ENCODE measurements around the gene TBCC.

Gene TBCC

DNA sequence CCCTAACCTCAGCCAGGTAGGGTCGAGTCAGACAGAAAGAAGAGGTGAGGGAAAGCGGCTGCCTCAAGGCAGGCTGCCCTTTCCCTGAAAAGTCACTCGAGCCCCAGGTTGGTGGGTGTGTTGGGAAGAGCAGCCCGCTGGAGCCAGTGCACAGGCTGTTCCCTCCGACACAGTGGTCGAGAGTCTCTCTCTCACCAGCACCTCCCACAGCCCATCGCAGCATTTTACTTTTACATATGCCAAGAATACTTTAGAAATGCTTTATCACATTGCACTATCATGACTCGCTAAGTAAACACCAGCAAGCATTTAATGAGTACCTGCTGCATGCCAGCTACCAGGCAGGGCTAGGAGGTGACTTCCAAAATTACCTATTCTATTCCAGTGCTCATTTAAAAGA lies 25.2 kb downstream of the TBCC start:
- TF ChIP-seq, protein P1, sequence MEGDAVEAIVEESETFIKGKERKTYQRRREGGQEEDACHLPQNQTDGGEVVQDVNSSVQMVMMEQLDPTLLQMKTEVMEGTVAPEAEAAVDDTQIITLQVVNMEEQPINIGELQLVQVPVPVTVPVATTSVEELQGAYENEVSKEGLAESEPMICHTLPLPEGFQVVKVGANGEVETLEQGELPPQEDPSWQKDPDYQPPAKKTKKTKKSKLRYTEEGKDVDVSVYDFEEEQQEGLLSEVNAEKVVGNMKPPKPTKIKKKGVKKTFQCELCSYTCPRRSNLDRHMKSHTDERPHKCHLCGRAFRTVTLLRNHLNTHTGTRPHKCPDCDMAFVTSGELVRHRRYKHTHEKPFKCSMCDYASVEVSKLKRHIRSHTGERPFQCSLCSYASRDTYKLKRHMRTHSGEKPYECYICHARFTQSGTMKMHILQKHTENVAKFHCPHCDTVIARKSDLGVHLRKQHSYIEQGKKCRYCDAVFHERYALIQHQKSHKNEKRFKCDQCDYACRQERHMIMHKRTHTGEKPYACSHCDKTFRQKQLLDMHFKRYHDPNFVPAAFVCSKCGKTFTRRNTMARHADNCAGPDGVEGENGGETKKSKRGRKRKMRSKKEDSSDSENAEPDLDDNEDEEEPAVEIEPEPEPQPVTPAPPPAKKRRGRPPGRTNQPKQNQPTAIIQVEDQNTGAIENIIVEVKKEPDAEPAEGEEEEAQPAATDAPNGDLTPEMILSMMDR (IDR thresholded peaks at IDR 0.05; ENCODE audit: low read depth, low read length) = no peak
- DNase-seq (ENCODE audit: low read depth in 2 of 2) = peak in 1 of 2 donors; percentile 48
- H3K4me3 ChIP-seq (replicated peaks in 1 of 2; ENCODE audit: low read depth in 2 of 2, low read length in 2 of 2) = no peak overlapping the region

DNA sequence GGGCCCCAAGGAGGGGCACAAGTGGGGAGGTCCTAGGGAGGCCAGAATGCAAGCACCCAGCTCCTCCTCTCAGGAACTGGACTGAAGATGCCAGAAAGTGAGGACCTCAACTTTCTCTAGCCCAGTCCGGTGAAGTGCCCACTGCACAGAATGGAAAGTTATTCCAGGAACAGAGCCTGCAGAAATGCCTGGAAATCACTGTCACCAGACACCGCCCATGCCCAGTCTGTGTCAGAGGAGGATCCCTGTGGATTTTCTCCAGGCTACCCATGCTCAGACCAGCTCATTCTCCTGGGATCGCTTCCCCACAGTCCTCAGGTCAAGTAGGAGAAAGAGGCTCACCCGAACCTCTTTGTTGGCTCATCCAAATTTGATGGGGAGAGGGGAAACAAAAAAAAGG lies 30.0 kb downstream of the TBCC start:
- TF ChIP-seq, protein P1 (IDR thresholded peaks at IDR 0.05; ENCODE audit: low read depth, low read length) = no peak
- DNase-seq (ENCODE audit: low read depth in 2 of 2) = no peak
- H3K4me3 ChIP-seq (replicated peaks in 1 of 2; ENCODE audit: low read depth in 2 of 2, low read length in 2 of 2) = no peak overlapping the region

DNA sequence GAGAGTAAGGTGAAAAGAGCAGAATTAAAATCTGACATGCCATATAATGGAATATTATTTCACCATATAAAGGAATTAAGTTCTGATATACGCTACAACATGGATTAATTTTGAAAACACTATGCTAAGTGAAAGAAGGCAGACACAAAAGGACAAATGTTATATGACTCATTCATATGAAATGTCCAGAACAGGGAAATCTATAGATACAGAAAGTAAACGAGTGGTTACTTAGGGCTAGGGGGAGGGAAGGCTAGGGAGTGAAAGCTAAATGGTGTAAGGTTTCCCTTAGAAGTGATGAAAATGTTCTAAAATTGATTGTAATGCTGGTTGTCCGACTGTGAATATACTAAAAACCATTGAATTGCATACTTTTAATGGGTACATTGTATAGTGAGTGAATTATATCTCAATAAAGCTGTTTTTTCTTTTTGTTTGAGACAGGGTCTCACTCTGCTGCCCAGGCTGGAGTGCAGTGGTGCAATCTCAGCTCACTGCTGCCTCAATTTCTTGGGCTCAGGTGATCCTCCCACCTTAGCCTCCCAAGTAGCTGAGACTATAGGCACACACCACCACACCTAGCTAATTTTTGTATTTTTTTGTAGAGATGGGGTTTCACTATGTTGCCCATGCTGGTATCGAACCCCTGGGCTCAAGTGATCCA lies 31.7 kb downstream of the TBCC start:
- peak; percentile 69 to 72 for DNase-seq (ENCODE audit: low read depth in 2 of 2)
- TF ChIP-seq, protein P1 (IDR thresholded peaks at IDR 0.05; ENCODE audit: low read depth, low read length) = no peak
- H3K4me3 ChIP-seq (replicated peaks in 1 of 2; ENCODE audit: low read depth in 2 of 2, low read length in 2 of 2) = no peak overlapping the region

DNA sequence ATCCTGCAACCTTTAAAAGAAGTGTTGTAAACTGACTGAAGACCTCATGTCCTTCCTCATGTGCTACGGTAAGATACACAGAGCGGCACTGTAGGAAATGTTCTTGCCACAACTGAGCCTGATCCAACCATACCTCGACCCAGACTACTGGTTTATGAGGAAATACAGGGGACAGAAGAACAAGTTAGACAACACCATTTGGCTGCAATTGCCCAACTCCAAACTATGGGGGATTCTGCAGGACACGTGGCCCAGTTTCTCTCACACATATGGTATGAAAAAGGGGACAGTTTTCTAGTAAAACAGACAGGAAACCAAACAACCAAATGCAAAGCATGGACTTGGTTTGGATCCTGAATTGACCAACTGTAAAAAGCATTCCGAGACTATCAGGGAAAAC lies 34.0 kb downstream of the TBCC start:
- H3K4me3 ChIP-seq (replicated peaks in 1 of 2; ENCODE audit: low read depth in 2 of 2, low read length in 2 of 2) = no peak overlapping the region
- TF ChIP-seq, protein P1 (IDR thresholded peaks at IDR 0.05; ENCODE audit: low read depth, low read length) = no peak
- no peak for DNase-seq (ENCODE audit: low read depth in 2 of 2)

DNA sequence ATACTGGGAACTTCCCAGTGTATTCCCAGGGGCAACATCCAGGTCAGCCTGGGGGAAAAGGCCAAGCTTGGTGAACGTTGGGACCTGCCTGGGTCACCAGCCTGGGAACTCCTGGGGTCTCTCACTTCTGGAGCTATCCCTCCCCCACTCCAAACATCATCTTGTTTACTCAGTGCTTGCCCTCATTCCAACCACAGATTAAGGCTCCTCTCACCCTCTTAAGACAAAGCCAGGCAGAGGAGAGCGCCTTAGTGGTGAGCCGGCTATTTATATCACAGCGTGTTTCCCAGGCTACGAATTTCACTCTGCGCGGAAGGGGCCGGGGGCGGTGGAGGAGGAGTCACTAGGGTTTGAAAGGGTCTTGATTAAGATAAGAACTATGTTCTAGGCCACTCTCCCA lies 35.6 kb downstream of the TBCC start:
- no peak overlapping the region for H3K4me3 ChIP-seq (replicated peaks in 1 of 2; ENCODE audit: low read depth in 2 of 2, low read length in 2 of 2)
- TF ChIP-seq, protein P1 (IDR thresholded peaks at IDR 0.05; ENCODE audit: low read depth, low read length) = no peak
- peak; percentile 46 to 57 for DNase-seq (ENCODE audit: low read depth in 2 of 2)

DNA sequence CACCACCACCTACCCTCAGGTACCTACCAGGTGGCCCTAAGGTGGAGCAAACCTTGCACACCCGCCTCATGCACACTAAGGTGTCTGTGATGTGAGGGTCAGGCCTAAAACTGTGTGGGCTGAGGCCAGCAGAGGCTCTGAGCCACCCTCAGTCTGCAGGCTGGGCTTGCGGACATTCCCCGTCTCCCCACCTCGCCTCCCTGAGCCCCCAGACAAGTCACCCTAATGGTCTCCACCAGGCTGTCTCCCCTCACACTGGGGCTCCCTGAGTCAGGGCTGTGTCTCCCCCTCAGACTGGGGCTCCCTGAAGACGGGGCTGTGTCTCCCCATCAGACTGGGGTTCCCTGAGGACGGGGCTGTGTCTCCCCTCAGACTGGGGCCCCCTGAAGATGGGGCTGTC lies 36.0 kb downstream of the TBCC start:
- TF ChIP-seq, protein P1 (IDR thresholded peaks at IDR 0.05; ENCODE audit: low read depth, low read length) = no peak
- H3K4me3 ChIP-seq (replicated peaks in 1 of 2; ENCODE audit: low read depth in 2 of 2, low read length in 2 of 2) = no peak overlapping the region
- DNase-seq (ENCODE audit: low read depth in 2 of 2) = no peak

DNA sequence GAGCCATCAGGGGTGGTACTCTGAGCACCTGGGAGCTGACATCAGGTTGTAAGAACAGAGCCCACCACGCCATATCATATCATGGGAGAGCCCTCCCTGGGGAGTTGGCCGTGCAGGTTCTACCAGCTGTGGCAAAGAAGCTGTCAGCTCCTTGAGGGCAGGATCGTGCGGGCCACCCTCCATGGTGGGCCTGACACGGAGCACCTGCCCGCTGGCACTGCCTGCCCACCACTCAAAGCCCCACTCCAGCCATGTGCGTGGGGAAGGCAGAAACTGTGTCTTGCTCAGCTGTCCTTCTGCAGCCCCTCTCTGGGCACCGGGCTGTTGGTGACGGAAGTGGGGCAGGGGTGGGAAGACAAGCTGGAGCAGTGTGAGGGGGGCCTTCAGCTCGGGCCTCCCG lies 37.8 kb downstream of the TBCC start:
- H3K4me3 ChIP-seq (replicated peaks in 1 of 2; ENCODE audit: low read depth in 2 of 2, low read length in 2 of 2) = no peak overlapping the region
- TF ChIP-seq, protein P1 (IDR thresholded peaks at IDR 0.05; ENCODE audit: low read depth, low read length) = no peak
- DNase-seq (ENCODE audit: low read depth in 2 of 2) = no peak

Data from cardiac fibroblast (primary cell).